ENCODE measurements around the gene THG1L. TPM values are rescaled to one million over a fixed set of nuclear protein-coding genes. Genes with fewer than 3 reads are reported as not detected.

Gene THG1L
- total and polyA plus RNA-seq, 3 experiments from 2014 or later, result 4.6 to 34.6 (median 31.0) TPM

- H3K27ac Mint-ChIP-seq, result no peak overlapping the region
- H3K36me3 ChIP-seq (ENCODE audit: insufficient read depth, low read length), result peaks cover 5% of the 10 kb centered on the region
- DNase-seq, result no peak
- H3K4me1 Mint-ChIP-seq, result peaks cover 23 to 28% (median 25%) of the 10 kb centered on the region in 3 donors
- no peaks in the 10 kb centered on the region for H3K9me3 ChIP-seq (ENCODE audit: low read length)
- CTCF ChIA-PET, result interaction anchor here (0.6 to 3.4 kb wide), 3 partner anchors 9 to 395 kb away, joined by 3 to 51 read pairs (median 3); partner anchors contain the start of gene THG1L
- H3K4me3 Mint-ChIP-seq, result no peak overlapping the region
- no peaks in the 10 kb centered on the region for H3K9me3 Mint-ChIP-seq
- peaks cover 0 to 2% of the 10 kb centered on the region in 2 donors for H3K27me3 Mint-ChIP-seq
- no peak overlapping the region for H3K27ac ChIP-seq (ENCODE audit: low read depth, low read length)
- H3K4me3 ChIP-seq (ENCODE audit: low read length), result no peak overlapping the region
- H3K36me3 Mint-ChIP-seq, result peaks cover 0 to 28% (median 6%) of the 10 kb centered on the region in 3 donors
- H3K27me3 ChIP-seq (ENCODE audit: insufficient read depth, low read length, poor library complexity, severe bottlenecking), result no peaks in the 10 kb centered on the region
- POLR2A ChIA-PET, result interaction anchor here (0.6 kb wide), 1 partner anchor 62 kb away, joined by 4 read pairs; no protein-coding TSS in a partner anchor
- peaks cover 14% of the 10 kb centered on the region for H3K4me1 ChIP-seq (ENCODE audit: insufficient read depth, low read length)
Observed at GRCh38 chr5:157741131-157741530, 9.9 kb downstream of the THG1L start.

- peaks cover 5% of the 10 kb centered on the region for H3K36me3 ChIP-seq (ENCODE audit: insufficient read depth, low read length)
- peaks cover 0 to 13% (median 0%) of the 10 kb centered on the region in 3 donors for H3K36me3 Mint-ChIP-seq
- H3K4me3 ChIP-seq (ENCODE audit: low read length), result peak within 1 kb of the TSS; percentile 66
- CTCF ChIA-PET, result interaction anchor here (0.6 to 3.4 kb wide), 61 partner anchors 9 to 601 kb away, joined by 3 to 51 read pairs (median 4); partner anchors contain the start of genes C5orf52, MED7, SOX30 and THG1L
- peak; percentile 86 to 90 (median 87) for DNase-seq
- H3K27ac Mint-ChIP-seq, result peak within 1 kb of the TSS; percentile 64 to 92 (median 86)
- POLR2A ChIA-PET, result interaction anchor here (0.7 to 0.9 kb wide), 2 partner anchors 12 kb away, joined by 3 to 5 read pairs; partner anchors contain the start of gene THG1L
- H3K27ac ChIP-seq (ENCODE audit: low read depth, low read length), result no peak within 1 kb of the TSS
- peak within 1 kb of the TSS; percentile 87 to 95 (median 94) for H3K4me3 Mint-ChIP-seq
- no peaks in the 10 kb centered on the region for H3K9me3 ChIP-seq (ENCODE audit: low read length)
- peaks cover 23 to 33% (median 26%) of the 10 kb centered on the region in 3 donors for H3K4me1 Mint-ChIP-seq
- no peaks in the 10 kb centered on the region for H3K27me3 ChIP-seq (ENCODE audit: insufficient read depth, low read length, poor library complexity, severe bottlenecking)
- H3K9me3 Mint-ChIP-seq, result no peaks in the 10 kb centered on the region
- peaks cover 0 to 2% of the 10 kb centered on the region in 2 donors for H3K27me3 Mint-ChIP-seq
- H3K4me1 ChIP-seq (ENCODE audit: insufficient read depth, low read length), result peaks cover 14% of the 10 kb centered on the region
Observed at GRCh38 chr5:157743163-157744050, 12.2 kb downstream of the THG1L start, which contains the start of gene LSM11. Gene LSM11 (plus strand): TSS chr5:157743712. CDS start chr5:157743751, 39 bp downstream.

- POLR2A ChIA-PET, result interaction anchor here (0.9 kb wide), 1 partner anchor 13 kb away, joined by 3 read pairs; the partner anchor contains the start of gene THG1L
- CTCF ChIA-PET, result interaction anchor here (0.7 to 3.4 kb wide), 35 partner anchors 9 to 421 kb away, joined by 3 to 51 read pairs (median 4); partner anchors contain the start of genes C5orf52, SOX30 and THG1L
- no peak overlapping the region for H3K27ac ChIP-seq (ENCODE audit: low read depth, low read length)
Observed at GRCh38 chr5:157744051-157745011, 13.1 kb downstream of the THG1L start.

GRCh38 chr5:157745041-157745456 lies 13.8 kb downstream of the THG1L start:
- DNase-seq, result no peak
- no peaks in the 10 kb centered on the region for H3K27me3 ChIP-seq (ENCODE audit: insufficient read depth, low read length, poor library complexity, severe bottlenecking)
- Mint-ChIP-seq H3K4me3 (peak overlapping the region; percentile 79 to 94 (median 91)), H3K4me1 (peaks cover 23 to 33% (median 29%) of the 10 kb centered on the region in 3 donors), H3K36me3 (peaks cover 0 to 3% (median 1%) of the 10 kb centered on the region in 3 donors), H3K27me3 (peaks cover 0 to 2% of the 10 kb centered on the region in 2 donors), H3K9me3 (no peaks in the 10 kb centered on the region), H3K27ac (peak overlapping the region in 3 of 8 donors; percentile 22 to 54 (median 24))
- no peak overlapping the region for H3K27ac ChIP-seq (ENCODE audit: low read depth, low read length)
- POLR2A ChIA-PET, result no interaction called here
- H3K4me1 ChIP-seq (ENCODE audit: insufficient read depth, low read length), result peaks cover 14% of the 10 kb centered on the region
- H3K4me3 ChIP-seq (ENCODE audit: low read length), result no peak overlapping the region
- no peaks in the 10 kb centered on the region for H3K36me3 ChIP-seq (ENCODE audit: insufficient read depth, low read length)
- no peaks in the 10 kb centered on the region for H3K9me3 ChIP-seq (ENCODE audit: low read length)
- CTCF ChIA-PET, result no interaction called here

More at GRCh38 chr5:157744051-157745011, 13.1 kb downstream of the THG1L start:
- Mint-ChIP-seq H3K9me3 (no peaks in the 10 kb centered on the region), H3K4me1 (peaks cover 23 to 33% (median 29%) of the 10 kb centered on the region in 3 donors), H3K4me3 (peak overlapping the region; percentile 79 to 94 (median 91)), H3K36me3 (peaks cover 0 to 8% (median 0%) of the 10 kb centered on the region in 3 donors), H3K27me3 (peaks cover 0 to 2% of the 10 kb centered on the region in 2 donors), H3K27ac (peak overlapping the region; percentile 22 to 92 (median 86))
- Histone ChIP-seq H3K27me3 (ENCODE audit: insufficient read depth, low read length, poor library complexity, severe bottlenecking) (no peaks in the 10 kb centered on the region), H3K36me3 (ENCODE audit: insufficient read depth, low read length) (peaks cover 2% of the 10 kb centered on the region), H3K4me1 (ENCODE audit: insufficient read depth, low read length) (peaks cover 14% of the 10 kb centered on the region), H3K9me3 (ENCODE audit: low read length) (no peaks in the 10 kb centered on the region), H3K4me3 (ENCODE audit: low read length) (peak overlapping the region; percentile 66)
- DNase-seq, result peak in 2 of 5 donors; percentile 6 to 10

GRCh38 chr5:157747173-157747740 lies 16.0 kb downstream of the THG1L start:
- peak overlapping the region in 1 of 7 donors; percentile 23 for H3K4me3 Mint-ChIP-seq
- H3K9me3 Mint-ChIP-seq, result no peaks in the 10 kb centered on the region
- H3K27ac Mint-ChIP-seq, result peak overlapping the region in 1 of 8 donors; percentile 23
- no peaks in the 10 kb centered on the region for H3K27me3 ChIP-seq (ENCODE audit: insufficient read depth, low read length, poor library complexity, severe bottlenecking)
- peaks cover 14% of the 10 kb centered on the region for H3K4me1 ChIP-seq (ENCODE audit: insufficient read depth, low read length)
- no peak overlapping the region for H3K27ac ChIP-seq (ENCODE audit: low read depth, low read length)
- H3K4me3 ChIP-seq (ENCODE audit: low read length), result no peak overlapping the region
- no peak for DNase-seq
- CTCF ChIA-PET, result interaction anchor here (0.8 kb wide), 1 partner anchor 316 kb away, joined by 3 read pairs; no protein-coding TSS in a partner anchor
- no peaks in the 10 kb centered on the region for H3K9me3 ChIP-seq (ENCODE audit: low read length)
- POLR2A ChIA-PET, result no interaction called here
- H3K27me3 Mint-ChIP-seq, result peaks cover 0 to 2% of the 10 kb centered on the region in 2 donors
- peaks cover 21 to 33% (median 29%) of the 10 kb centered on the region in 3 donors for H3K4me1 Mint-ChIP-seq
- no peaks in the 10 kb centered on the region for H3K36me3 ChIP-seq (ENCODE audit: insufficient read depth, low read length)
- peaks cover 0 to 12% (median 3%) of the 10 kb centered on the region in 3 donors for H3K36me3 Mint-ChIP-seq

- peaks cover 0 to 2% of the 10 kb centered on the region in 2 donors for H3K27me3 Mint-ChIP-seq
- POLR2A ChIA-PET, result no interaction called here
- no peaks in the 10 kb centered on the region for H3K9me3 Mint-ChIP-seq
- DNase-seq, result no peak
- Histone ChIP-seq H3K9me3 (ENCODE audit: low read length) (no peaks in the 10 kb centered on the region), H3K36me3 (ENCODE audit: insufficient read depth, low read length) (peaks cover under 1% of the 10 kb centered on the region), H3K4me3 (ENCODE audit: low read length) (no peak overlapping the region), H3K4me1 (ENCODE audit: insufficient read depth, low read length) (peaks cover 11% of the 10 kb centered on the region), H3K27me3 (ENCODE audit: insufficient read depth, low read length, poor library complexity, severe bottlenecking) (no peaks in the 10 kb centered on the region), H3K27ac (ENCODE audit: low read depth, low read length) (no peak overlapping the region)
- H3K36me3 Mint-ChIP-seq, result peaks cover 4 to 18% (median 6%) of the 10 kb centered on the region in 3 donors
- H3K4me3 Mint-ChIP-seq, result peak overlapping the region in 1 of 7 donors; percentile 23
- H3K27ac Mint-ChIP-seq, result peak overlapping the region in 1 of 8 donors; percentile 8
- CTCF ChIA-PET, result interaction anchor here (0.8 kb wide), 1 partner anchor 317 kb away, joined by 3 read pairs; no protein-coding TSS in a partner anchor
- peaks cover 16 to 28% (median 26%) of the 10 kb centered on the region in 3 donors for H3K4me1 Mint-ChIP-seq
Observed at GRCh38 chr5:157747766-157748700, 16.8 kb downstream of the THG1L start.
